Measurements from ENCODE around the gene HMX2.

DNA sequence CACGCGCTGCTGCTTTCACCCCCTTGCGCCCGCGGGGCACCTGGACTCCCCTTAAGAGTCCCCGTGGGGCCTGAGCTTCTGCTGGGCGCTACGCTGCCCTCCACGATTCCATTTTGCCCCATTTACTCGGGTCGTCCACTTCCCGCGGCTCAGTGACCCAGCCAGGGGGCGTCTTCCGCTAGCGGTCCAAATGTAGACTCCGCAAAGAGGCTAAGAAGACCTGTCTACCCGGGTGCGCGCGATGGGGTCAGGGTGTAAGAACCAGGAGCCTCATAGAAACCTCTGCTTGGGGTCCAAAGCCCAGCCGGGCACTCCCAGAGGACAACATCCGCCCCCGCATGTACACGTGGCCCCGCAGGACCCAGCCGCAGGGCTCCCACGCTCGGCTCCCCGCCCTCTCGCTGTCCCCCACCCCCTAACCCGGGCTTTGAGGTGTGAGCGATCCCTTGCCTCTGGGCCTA lies 5.2 kb upstream of the HMX2 start:
- TF ChIP-seq, protein P1, sequence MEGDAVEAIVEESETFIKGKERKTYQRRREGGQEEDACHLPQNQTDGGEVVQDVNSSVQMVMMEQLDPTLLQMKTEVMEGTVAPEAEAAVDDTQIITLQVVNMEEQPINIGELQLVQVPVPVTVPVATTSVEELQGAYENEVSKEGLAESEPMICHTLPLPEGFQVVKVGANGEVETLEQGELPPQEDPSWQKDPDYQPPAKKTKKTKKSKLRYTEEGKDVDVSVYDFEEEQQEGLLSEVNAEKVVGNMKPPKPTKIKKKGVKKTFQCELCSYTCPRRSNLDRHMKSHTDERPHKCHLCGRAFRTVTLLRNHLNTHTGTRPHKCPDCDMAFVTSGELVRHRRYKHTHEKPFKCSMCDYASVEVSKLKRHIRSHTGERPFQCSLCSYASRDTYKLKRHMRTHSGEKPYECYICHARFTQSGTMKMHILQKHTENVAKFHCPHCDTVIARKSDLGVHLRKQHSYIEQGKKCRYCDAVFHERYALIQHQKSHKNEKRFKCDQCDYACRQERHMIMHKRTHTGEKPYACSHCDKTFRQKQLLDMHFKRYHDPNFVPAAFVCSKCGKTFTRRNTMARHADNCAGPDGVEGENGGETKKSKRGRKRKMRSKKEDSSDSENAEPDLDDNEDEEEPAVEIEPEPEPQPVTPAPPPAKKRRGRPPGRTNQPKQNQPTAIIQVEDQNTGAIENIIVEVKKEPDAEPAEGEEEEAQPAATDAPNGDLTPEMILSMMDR (IDR thresholded peaks at IDR 0.05) = no peak
- no peak for TF ChIP-seq TCF7L2 (IDR thresholded peaks at IDR 0.05; ENCODE audit: low read depth, low read length)
- TF ChIP-seq POLR2AphosphoS5 (IDR thresholded peaks at IDR 0.05; ENCODE audit: low read depth, low read length) = no peak
- TF ChIP-seq, protein P2, sequence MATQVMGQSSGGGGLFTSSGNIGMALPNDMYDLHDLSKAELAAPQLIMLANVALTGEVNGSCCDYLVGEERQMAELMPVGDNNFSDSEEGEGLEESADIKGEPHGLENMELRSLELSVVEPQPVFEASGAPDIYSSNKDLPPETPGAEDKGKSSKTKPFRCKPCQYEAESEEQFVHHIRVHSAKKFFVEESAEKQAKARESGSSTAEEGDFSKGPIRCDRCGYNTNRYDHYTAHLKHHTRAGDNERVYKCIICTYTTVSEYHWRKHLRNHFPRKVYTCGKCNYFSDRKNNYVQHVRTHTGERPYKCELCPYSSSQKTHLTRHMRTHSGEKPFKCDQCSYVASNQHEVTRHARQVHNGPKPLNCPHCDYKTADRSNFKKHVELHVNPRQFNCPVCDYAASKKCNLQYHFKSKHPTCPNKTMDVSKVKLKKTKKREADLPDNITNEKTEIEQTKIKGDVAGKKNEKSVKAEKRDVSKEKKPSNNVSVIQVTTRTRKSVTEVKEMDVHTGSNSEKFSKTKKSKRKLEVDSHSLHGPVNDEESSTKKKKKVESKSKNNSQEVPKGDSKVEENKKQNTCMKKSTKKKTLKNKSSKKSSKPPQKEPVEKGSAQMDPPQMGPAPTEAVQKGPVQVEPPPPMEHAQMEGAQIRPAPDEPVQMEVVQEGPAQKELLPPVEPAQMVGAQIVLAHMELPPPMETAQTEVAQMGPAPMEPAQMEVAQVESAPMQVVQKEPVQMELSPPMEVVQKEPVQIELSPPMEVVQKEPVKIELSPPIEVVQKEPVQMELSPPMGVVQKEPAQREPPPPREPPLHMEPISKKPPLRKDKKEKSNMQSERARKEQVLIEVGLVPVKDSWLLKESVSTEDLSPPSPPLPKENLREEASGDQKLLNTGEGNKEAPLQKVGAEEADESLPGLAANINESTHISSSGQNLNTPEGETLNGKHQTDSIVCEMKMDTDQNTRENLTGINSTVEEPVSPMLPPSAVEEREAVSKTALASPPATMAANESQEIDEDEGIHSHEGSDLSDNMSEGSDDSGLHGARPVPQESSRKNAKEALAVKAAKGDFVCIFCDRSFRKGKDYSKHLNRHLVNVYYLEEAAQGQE (IDR thresholded peaks at IDR 0.05; ENCODE audit: insufficient read depth in 1 of 2, low read depth in 2 of 2, low read length in 1 of 2) = no peak
- no peak for TF ChIP-seq SIN3A (IDR thresholded peaks at IDR 0.05; ENCODE audit: borderline replicate concordance, insufficient read depth, low read depth, low read length)

Data from Panc1 (cell line).